Measurements from ENCODE around the gene CALML6. TPM values are rescaled to one million over a fixed set of nuclear protein-coding genes. Genes with fewer than 3 reads are reported as not detected.

The CALML6 gene
- total and polyA plus RNA-seq, 2 of the 8 experiments (the other 6 are each of a cell fraction or from before 2014, with no cell fraction given) = 0.54 to 1.3 TPM

GRCh38 chr1:1872329-1872994 is 42.6 kb upstream of the CALML6 start:
- Histone ChIP-seq H3K27me3 (replicated peaks in 1 of 4; ENCODE audit: control insufficient read depth in 3 of 4, extremely low read depth in 1 of 4, insufficient read depth in 3 of 4, low read length in 3 of 4) (no peaks in the 10 kb centered on the region), H3K36me3 (ENCODE audit: control insufficient read depth in 2 of 4, insufficient read depth in 4 of 4, low read length in 3 of 4) (peaks cover 8 to 30% (median 19%) of the 10 kb centered on the region in 4 experiments; a peak in 7 of 8 replicates), H3K4me3 (ENCODE audit: extremely low read depth in 1 of 4, insufficient read depth in 2 of 4, low read depth in 3 of 4, low read length in 4 of 4) (no peak overlapping the region), H2BK20ac (ENCODE audit: low read length) (no peak overlapping the region), H4K8ac (ENCODE audit: extremely low read depth, insufficient read depth, low read length) (no peak overlapping the region), H3K23me2 (ENCODE audit: low read depth, low read length) (no peaks in the 10 kb centered on the region), H2BK15ac (ENCODE audit: low read length) (no peak overlapping the region), H3K18ac (ENCODE audit: extremely low read depth, low read length) (no peak overlapping the region), H3K79me1 (ENCODE audit: low read depth, low read length) (peaks cover 7% of the 10 kb centered on the region), H2AK5ac (ENCODE audit: low read depth, low read length) (no peak overlapping the region), H3K27ac (ENCODE audit: low read depth, low read length) (peak overlapping the region; percentile 17; the same call in 1 of the 2 replicates), H3K4ac (replicated peaks; ENCODE audit: insufficient read length, low read depth, low read length) (no peak overlapping the region), H2BK12ac (ENCODE audit: low read depth, low read length) (no peak overlapping the region), H3K14ac (ENCODE audit: insufficient read length) (no peak overlapping the region), H3K56ac (replicated peaks; ENCODE audit: insufficient read length, low read depth, low read length) (no peak overlapping the region), H3K23ac (ENCODE audit: insufficient read length) (no peak overlapping the region), H3K4me1 (replicated peaks in 1 of 4; ENCODE audit: control insufficient read depth in 3 of 4, insufficient read depth in 4 of 4, low read length in 3 of 4) (no peaks in the 10 kb centered on the region; a peak in 1 of 7 replicates), H3K79me2 (ENCODE audit: control insufficient read depth in 1 of 2, insufficient read depth in 2 of 2, low read length in 2 of 2) (peaks cover 72 to 98% of the 10 kb centered on the region in 2 experiments), H4K5ac (ENCODE audit: insufficient read length, low read depth, low read length) (no peak overlapping the region), H3K9ac (replicated peaks in 1 of 4; ENCODE audit: extremely low read depth in 1 of 4, low read depth in 3 of 4, low read length in 3 of 4) (no peak overlapping the region), H2AFZ (ENCODE audit: low read length) (no peak overlapping the region), H2BK5ac (ENCODE audit: low read depth, low read length) (peak overlapping the region; percentile 71), H4K91ac (replicated peaks; ENCODE audit: insufficient read length, low read length) (no peak overlapping the region), H2BK120ac (replicated peaks; ENCODE audit: low read depth, low read length) (no peak overlapping the region), H3K4me2 (ENCODE audit: insufficient read depth in 1 of 2, low read depth in 2 of 2, low read length in 2 of 2) (no peak overlapping the region), H4K20me1 (replicated peaks in 1 of 2; ENCODE audit: control insufficient read depth in 1 of 2, insufficient read depth in 2 of 2, low read length in 2 of 2) (peaks cover 27 to 42% of the 10 kb centered on the region in 2 experiments), H3K9me3 (ENCODE audit: insufficient read depth in 2 of 2, low read depth in 1 of 2, low read length in 1 of 2) (peaks cover 0 to 4% of the 10 kb centered on the region in 2 experiments; a peak in 1 of 4 replicates)
- CTCF ChIA-PET (ENCODE audit: partially characterized antibody) = interaction anchor here (0.9 to 4.0 kb wide), 7 partner anchors 9 to 84 kb away, joined by 3 to 26 read pairs (median 4); no protein-coding TSS in a partner anchor
- WGBS, 2 experiments (ENCODE audit: extremely low coverage in 1 of 2, insufficient coverage in 1 of 2, insufficient read length in 1 of 2, insufficient replicate concordance in 2 of 2, low coverage in 1 of 2, low lambda C conversion rate in 2 of 2, missing lambda C conversion rate in 1 of 2) = 92% methylated on average over 11 of the region's 11 CpGs; no CpG with 5 or more reads in 1 of the 2 experiments
- POLR2A ChIA-PET (ENCODE audit: partially characterized antibody) = interaction anchor here (1.1 to 4.1 kb wide), 5 partner anchors 9 to 92 kb away, joined by 3 to 33 read pairs (median 5); no protein-coding TSS in a partner anchor
- TF ChIP-seq ATF2 (IDR thresholded peaks at IDR 0.05; ENCODE audit: low read length) = no peak
- FAIRE-seq = no peak
- no peak for DNase-seq (ENCODE audit: low read depth in 1 of 2, low spot score in 2 of 2)
